Measurements from ENCODE around the gene NUCB1. TPM values are rescaled to one million over a fixed set of nuclear protein-coding genes. Genes with fewer than 3 reads are reported as not detected.

Gene NUCB1
- total RNA-seq, 2 experiments from 2014 or later = 73.7 to 77.0 TPM

DNA sequence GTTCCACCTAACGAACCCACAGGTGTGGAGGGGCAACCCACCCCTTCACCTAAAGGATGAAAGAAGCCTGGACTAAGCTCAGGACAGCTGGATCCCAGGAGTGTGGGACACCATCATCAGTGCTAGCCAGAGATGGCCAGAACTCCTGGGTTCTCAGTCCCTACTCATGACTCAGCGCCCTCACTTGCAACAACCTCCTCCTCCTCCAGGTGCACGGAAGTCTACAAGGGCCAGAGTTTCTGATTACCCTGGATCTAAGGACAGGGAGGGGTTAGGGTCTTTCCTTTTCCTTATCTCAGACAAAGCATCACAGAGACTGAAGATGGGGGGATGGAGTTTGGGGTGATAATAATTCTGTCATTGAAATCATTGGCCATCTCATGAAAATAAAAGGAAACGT, 9.6 kb upstream of the NUCB1 start:
- no peak overlapping the region for H3K4me3 ChIP-seq (ENCODE audit: low read length)
- peaks cover 10 to 14% of the 10 kb centered on the region in 2 experiments for H3K27me3 ChIP-seq (ENCODE audit: control insufficient read depth in 1 of 2, insufficient read depth in 2 of 2, low read length in 2 of 2)
- DNase-seq (no peak), ATAC-seq (ENCODE audit: poor library complexity) (no peak)
- no peaks in the 10 kb centered on the region for H3K36me3 ChIP-seq (ENCODE audit: insufficient read depth, low read length)
- Mint-ChIP-seq H3K4me1 (ENCODE audit: low read depth) (peaks cover 5% of the 10 kb centered on the region), H3K27ac (no peak overlapping the region), H3K9me3 (no peaks in the 10 kb centered on the region), H3K27me3 (peaks cover 41% of the 10 kb centered on the region), H3K4me3 (no peak overlapping the region), H3K36me3 (ENCODE audit: low read depth) (no peaks in the 10 kb centered on the region)
- H3K4me1 ChIP-seq (ENCODE audit: insufficient read depth, low read length) = peaks cover 6% of the 10 kb centered on the region
- POLR2A ChIA-PET = no interaction called here
- intact Hi-C loops (cut with DNase I, micrococcal nuclease) = no loop called here
- TF ChIP-seq, protein P1, sequence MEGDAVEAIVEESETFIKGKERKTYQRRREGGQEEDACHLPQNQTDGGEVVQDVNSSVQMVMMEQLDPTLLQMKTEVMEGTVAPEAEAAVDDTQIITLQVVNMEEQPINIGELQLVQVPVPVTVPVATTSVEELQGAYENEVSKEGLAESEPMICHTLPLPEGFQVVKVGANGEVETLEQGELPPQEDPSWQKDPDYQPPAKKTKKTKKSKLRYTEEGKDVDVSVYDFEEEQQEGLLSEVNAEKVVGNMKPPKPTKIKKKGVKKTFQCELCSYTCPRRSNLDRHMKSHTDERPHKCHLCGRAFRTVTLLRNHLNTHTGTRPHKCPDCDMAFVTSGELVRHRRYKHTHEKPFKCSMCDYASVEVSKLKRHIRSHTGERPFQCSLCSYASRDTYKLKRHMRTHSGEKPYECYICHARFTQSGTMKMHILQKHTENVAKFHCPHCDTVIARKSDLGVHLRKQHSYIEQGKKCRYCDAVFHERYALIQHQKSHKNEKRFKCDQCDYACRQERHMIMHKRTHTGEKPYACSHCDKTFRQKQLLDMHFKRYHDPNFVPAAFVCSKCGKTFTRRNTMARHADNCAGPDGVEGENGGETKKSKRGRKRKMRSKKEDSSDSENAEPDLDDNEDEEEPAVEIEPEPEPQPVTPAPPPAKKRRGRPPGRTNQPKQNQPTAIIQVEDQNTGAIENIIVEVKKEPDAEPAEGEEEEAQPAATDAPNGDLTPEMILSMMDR (IDR thresholded peaks at IDR 0.05) = no peak
- H3K9me3 ChIP-seq (ENCODE audit: control insufficient read depth in 1 of 2, insufficient read depth in 1 of 2, low read length in 2 of 2) = no peaks in the 10 kb centered on the region
- CTCF ChIA-PET = no interaction called here
- H3K27ac ChIP-seq (ENCODE audit: low read depth in 1 of 2, low read length in 2 of 2) = no peak overlapping the region

GRCh38 chr19:48895226-48895625, 4.9 kb upstream of the NUCB1 start:
- intact Hi-C loops (cut with DNase I, micrococcal nuclease) = no loop called here
- DNase-seq (no peak), ATAC-seq (ENCODE audit: poor library complexity) (no peak)
- TF ChIP-seq, protein P1 (IDR thresholded peaks at IDR 0.05) = no peak
- CTCF ChIA-PET = no interaction called here
- H3K27ac Mint-ChIP-seq = no peak overlapping the region
- POLR2A ChIA-PET = no interaction called here
- no peaks in the 10 kb centered on the region for H3K9me3 ChIP-seq (ENCODE audit: control insufficient read depth in 1 of 2, insufficient read depth in 1 of 2, low read length in 2 of 2)
- H3K27me3 Mint-ChIP-seq = peaks cover 41% of the 10 kb centered on the region
- no peaks in the 10 kb centered on the region for H3K36me3 ChIP-seq (ENCODE audit: insufficient read depth, low read length)
- H3K4me1 Mint-ChIP-seq (ENCODE audit: low read depth) = peaks cover 22% of the 10 kb centered on the region
- H3K4me3 Mint-ChIP-seq = peak overlapping the region; percentile 69
- no peak overlapping the region for H3K4me3 ChIP-seq (ENCODE audit: low read length)
- H3K27me3 ChIP-seq (ENCODE audit: control insufficient read depth in 1 of 2, insufficient read depth in 2 of 2, low read length in 2 of 2) = peaks cover 10 to 21% of the 10 kb centered on the region in 2 experiments
- H3K36me3 Mint-ChIP-seq (ENCODE audit: low read depth) = peaks cover 5% of the 10 kb centered on the region
- H3K27ac ChIP-seq (ENCODE audit: low read depth in 1 of 2, low read length in 2 of 2) = no peak overlapping the region
- H3K4me1 ChIP-seq (ENCODE audit: insufficient read depth, low read length) = peaks cover 24% of the 10 kb centered on the region
- no peaks in the 10 kb centered on the region for H3K9me3 Mint-ChIP-seq

GRCh38 chr19:48896191-48896720, 3.9 kb upstream of the NUCB1 start:
- peaks cover 29% of the 10 kb centered on the region for H3K4me1 Mint-ChIP-seq (ENCODE audit: low read depth)
- no peak overlapping the region for H3K27ac Mint-ChIP-seq
- H3K4me3 Mint-ChIP-seq = peak overlapping the region; percentile 67
- Histone ChIP-seq H3K27ac (ENCODE audit: low read depth in 1 of 2, low read length in 2 of 2) (no peak overlapping the region), H3K36me3 (ENCODE audit: insufficient read depth, low read length) (no peaks in the 10 kb centered on the region), H3K9me3 (ENCODE audit: control insufficient read depth in 1 of 2, insufficient read depth in 1 of 2, low read length in 2 of 2) (no peaks in the 10 kb centered on the region), H3K4me1 (ENCODE audit: insufficient read depth, low read length) (peaks cover 35% of the 10 kb centered on the region), H3K27me3 (ENCODE audit: control insufficient read depth in 1 of 2, insufficient read depth in 2 of 2, low read length in 2 of 2) (peaks cover 10 to 21% of the 10 kb centered on the region in 2 experiments), H3K4me3 (ENCODE audit: low read length) (peak overlapping the region; percentile 39)
- ATAC-seq (ENCODE audit: poor library complexity) = peak; percentile 13
- peak in 8 of 14 experiments; percentile 35 to 75 (median 48) for DNase-seq
- H3K36me3 Mint-ChIP-seq (ENCODE audit: low read depth) = peaks cover 13% of the 10 kb centered on the region
- TF ChIP-seq, protein P1 (IDR thresholded peaks at IDR 0.05) = no peak
- intact Hi-C loops (cut with DNase I, micrococcal nuclease) = no loop called here
- H3K9me3 Mint-ChIP-seq = no peaks in the 10 kb centered on the region
- ChIA-PET CTCF (interaction anchor here (1.0 kb wide), 1 partner anchor 24 kb away, joined by 3 read pairs; the partner anchor contains the start of gene PPP1R15A), POLR2A (interaction anchor here (0.7 kb wide), 1 partner anchor 56 kb away, joined by 3 read pairs; no protein-coding TSS in a partner anchor)
- peaks cover 36% of the 10 kb centered on the region for H3K27me3 Mint-ChIP-seq

Data from CD4-positive, alpha-beta T cell (primary cell).